GM21360 (cell line): ENCODE data around the gene ITGB7.

Experiments
- ATAC-seq: cut with Tn5 transposase; IDR thresholded peaks from one replicate; pipeline ENCODE4 v1.9.1; 2021; ENCODE audit warnings: mild to moderate bottlenecking, moderate library complexity; ENCODE audit not compliant: unreplicated experiment

Gene ITGB7

GRCh38 chr12:53159195-53159839, 47.7 kb downstream of the ITGB7 start:
- ATAC-seq, result no peak

DNA sequence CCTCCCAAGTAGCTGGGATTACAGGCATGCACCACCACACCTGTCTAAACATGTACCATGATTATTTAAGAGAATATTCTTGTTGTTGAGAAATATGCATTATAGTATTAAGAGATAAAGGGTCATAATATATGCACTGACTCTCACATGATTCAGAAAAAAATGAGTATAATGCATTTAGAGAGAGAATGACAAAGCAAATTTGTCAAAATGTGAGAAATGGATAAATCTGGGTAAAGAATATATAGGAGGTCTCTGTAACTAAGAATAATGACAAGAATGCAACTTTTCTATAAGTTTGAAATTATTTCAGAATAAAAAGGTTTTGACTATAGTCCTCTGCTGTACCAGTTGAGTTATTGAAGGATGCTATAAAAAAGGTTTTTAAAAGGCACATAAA, 54.7 kb downstream of the ITGB7 start:
- no peak for ATAC-seq

- no peak for ATAC-seq
Measured at GRCh38 chr12:53151039-53151438, 56.0 kb downstream of the ITGB7 start.

DNA sequence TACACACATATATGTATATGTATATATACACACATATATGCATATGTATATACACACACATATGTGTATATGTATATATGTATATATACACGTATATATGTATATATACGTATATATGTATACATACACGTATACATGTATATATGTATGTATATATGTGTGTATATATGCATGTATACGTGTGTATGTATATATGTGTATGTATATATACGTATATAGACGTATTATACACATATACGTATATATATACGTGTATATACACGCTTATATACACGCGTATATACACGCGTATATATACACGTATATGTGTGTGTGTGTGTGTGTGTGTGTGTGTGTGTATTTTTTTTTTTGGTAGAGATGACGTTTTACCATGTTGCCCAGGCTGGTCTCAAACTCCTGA, 59.4 kb downstream of the ITGB7 start:
- ATAC-seq, result no peak

- no peak for ATAC-seq
Measured at GRCh38 chr12:53147181-53147580, 59.9 kb downstream of the ITGB7 start.

DNA sequence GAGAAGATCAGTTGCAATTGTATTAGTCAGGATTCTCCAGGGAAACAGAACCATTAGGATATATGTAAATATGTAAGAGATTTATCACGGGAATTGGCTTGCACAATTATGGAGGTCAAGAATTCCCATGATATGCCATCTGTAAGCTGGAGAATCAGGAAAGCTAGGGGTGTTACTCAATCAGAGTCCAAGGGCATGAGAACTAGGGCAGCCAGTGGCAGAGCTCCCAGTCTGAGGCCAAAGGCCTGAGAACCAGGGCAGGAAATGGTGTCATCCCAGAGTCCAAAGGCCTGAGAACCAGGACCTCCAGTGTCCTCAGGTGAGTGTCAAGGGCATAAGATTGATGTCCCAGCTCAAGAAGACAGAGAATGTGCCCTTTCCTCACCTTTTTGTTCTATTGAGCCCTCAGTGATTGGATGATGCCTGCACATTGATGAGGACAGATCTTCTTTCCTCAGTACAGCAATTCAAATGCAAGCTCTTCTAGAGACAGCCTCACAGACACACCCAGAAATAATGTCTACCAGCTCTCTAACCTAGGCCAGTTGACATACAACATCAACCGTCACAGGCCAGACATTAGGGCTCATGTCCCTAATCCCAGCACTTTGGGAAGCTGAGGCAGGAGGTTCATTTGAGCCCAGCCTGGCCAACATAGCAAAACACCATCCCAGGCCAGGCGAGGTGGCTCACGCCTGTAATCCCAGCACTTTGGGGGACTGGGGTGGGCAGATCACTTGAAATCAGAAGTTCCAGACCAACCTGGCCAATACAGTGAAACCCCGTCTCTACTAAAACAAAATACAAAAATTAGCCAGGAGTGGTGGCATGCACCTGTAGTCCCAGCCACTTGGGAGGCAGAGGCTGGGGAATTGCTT, 61.4 kb downstream of the ITGB7 start:
- no peak for ATAC-seq

DNA sequence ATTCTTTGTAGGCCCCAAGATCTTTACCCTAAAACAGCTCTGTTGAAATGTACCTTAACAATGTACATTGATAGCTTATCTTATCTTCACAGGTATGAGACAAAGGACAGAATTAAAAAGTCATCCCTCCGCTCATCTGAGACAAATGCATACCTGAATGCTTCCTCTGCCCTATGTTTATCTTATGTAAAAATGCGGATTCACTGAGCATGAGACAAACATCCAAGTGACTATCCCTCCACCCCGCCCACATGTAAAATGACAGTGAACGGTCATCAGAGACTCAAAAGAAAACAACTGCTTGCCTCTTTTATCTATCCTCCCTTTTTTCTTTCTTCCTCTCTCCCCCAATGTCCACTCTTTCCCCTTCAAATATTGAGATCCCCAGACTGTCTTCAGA, 63.7 kb downstream of the ITGB7 start:
- no peak for ATAC-seq
